HTERT RPE-1 (cell line): ENCODE results near the gene SLC22A12.

ENCODE experiments used
- in situ Hi-C: fragments of 300-500 bp; cut with MboI; formaldehyde crosslinking; loops from 4 replicates; pipeline ENCODE4 v1.14.3; 2020; ENCODE audit warnings: low sequenced_read_pairs

Gene SLC22A12

GRCh38 chr11:64602466-64603070 lies 11.5 kb downstream of the SLC22A12 start:
- in situ Hi-C loops: no loop called here

- in situ Hi-C loops: no loop called here
These were observed 12.5 kb downstream of the SLC22A12 start for GRCh38 chr11:64603411-64604110.

- in situ Hi-C loops: no loop called here
These were observed 13.6 kb downstream of the SLC22A12 start for GRCh38 chr11:64604458-64605243.

GRCh38 chr11:64605244-64605560 lies 14.2 kb downstream of the SLC22A12 start:
- in situ Hi-C loops: no loop called here

- in situ Hi-C loops: no loop called here
These were observed 14.9 kb downstream of the SLC22A12 start for GRCh38 chr11:64605656-64606585.

- in situ Hi-C loops: no loop called here
These were observed 15.9 kb downstream of the SLC22A12 start for GRCh38 chr11:64606796-64607380.

GRCh38 chr11:64607381-64607985 lies 16.5 kb downstream of the SLC22A12 start:
- in situ Hi-C loops: no loop called here

- in situ Hi-C loops: no loop called here
These were observed 17.0 kb downstream of the SLC22A12 start for GRCh38 chr11:64608046-64608445.

GRCh38 chr11:64608636-64609035 lies 17.6 kb downstream of the SLC22A12 start:
- in situ Hi-C loops: no loop called here

GRCh38 chr11:64609436-64610047 lies 18.5 kb downstream of the SLC22A12 start:
- in situ Hi-C loops: no loop called here

GRCh38 chr11:64610596-64610995 lies 19.6 kb downstream of the SLC22A12 start:
- in situ Hi-C loops: no loop called here

- in situ Hi-C loops: no loop called here
These were observed 20.2 kb downstream of the SLC22A12 start for GRCh38 chr11:64611176-64611575.

- in situ Hi-C loops: no loop called here
These were observed 21.0 kb downstream of the SLC22A12 start for GRCh38 chr11:64611869-64612646.

GRCh38 chr11:64613648-64614047 lies 22.6 kb downstream of the SLC22A12 start:
- in situ Hi-C loops: no loop called here

GRCh38 chr11:64614917-64615316 lies 23.9 kb downstream of the SLC22A12 start:
- in situ Hi-C loops: no loop called here

- in situ Hi-C loops: no loop called here
These were observed 25.8 kb downstream of the SLC22A12 start for GRCh38 chr11:64616817-64617216.

- in situ Hi-C loops: no loop called here
These were observed 28.2 kb downstream of the SLC22A12 start for GRCh38 chr11:64619196-64619595.

- in situ Hi-C loops: no loop called here
These were observed 28.9 kb downstream of the SLC22A12 start for GRCh38 chr11:64619811-64620380.
